Heart left ventricle (tissue), 16 donors: Measurements from ENCODE around the gene ERBB4. TPM values are rescaled to one million over a fixed set of nuclear protein-coding genes. Genes with fewer than 3 reads are reported as not detected.

Source experiments
- ATAC-seq, 4 donors: fragments of 200-7000 bp; cut with Tn5 transposase; one replicate each; pipeline ENCODE4 v1.9.1; 2020 to 2022; ENCODE audit warnings: moderate library complexity in 4 of 4, mild to moderate bottlenecking in 3 of 4, moderate number of reproducible peaks in 1 of 4
- DNase-seq, 5 donors: peaks; one replicate each; pipeline ENCODE4 v3.0.0-alpha.2; 2020
- H3K27ac ChIP-seq, 12 donors: fragments of 200-600 bp; sonication (generic) in 4 of 12; one replicate each; pipeline versions ENCODE4 v1.5.0 to v1.8.0; 2016 to 2022; ENCODE audit warnings: mild to moderate bottlenecking in 2 of 12
- H3K27me3 ChIP-seq, 9 donors: fragments of 200-600 bp; sonication (generic) in 2 of 9; one replicate each; pipeline versions ENCODE4 v1.5.1 to v1.8.0; 2016 to 2022; ENCODE audit warnings: mild to moderate bottlenecking in 3 of 9
- H3K36me3 ChIP-seq, 9 donors: fragments of 200-600 bp; sonication (generic) in 2 of 9; one replicate each; pipeline versions ENCODE4 v1.5.0 to v1.8.0; 2018 to 2022; ENCODE audit warnings: mild to moderate bottlenecking in 2 of 9
- H3K4me1 ChIP-seq, 12 donors: fragments of 200-600 bp; sonication (generic) in 4 of 12; one replicate each; pipeline versions ENCODE4 v1.5.0 to v1.8.0; 2016 to 2022; ENCODE audit warnings: mild to moderate bottlenecking in 3 of 12
- H3K4me3 ChIP-seq, 12 donors: fragments of 200-600 bp; sonication (generic) in 4 of 12; one replicate each; pipeline versions ENCODE4 v1.5.0 to v1.8.0; 2017 to 2022; ENCODE audit warnings: mild to moderate bottlenecking in 9 of 12, moderate library complexity in 4 of 12
- H3K9me3 ChIP-seq, 12 donors: fragments of 200-600 bp; sonication (generic) in 4 of 12; one replicate each; pipeline versions ENCODE4 v1.5.0 to v1.8.0; 2016 to 2022; ENCODE audit warnings: mild to moderate bottlenecking in 1 of 12
- CTCF ChIP-seq, 12 donors: fragments of 200-600 bp; sonication (generic) in 4 of 12; IDR thresholded peaks; one replicate each; pipeline versions ENCODE4 v1.5.0 to v1.8.0; 2018 to 2022; ENCODE audit warnings: antibody characterized with exemption in 12 of 12, mild to moderate bottlenecking in 5 of 12
- POLR2A ChIP-seq, 2 donors: fragments of 450-650 bp; IDR thresholded peaks; one replicate each; pipeline ENCODE4 v1.6.1; 2017; ENCODE audit warnings: antibody characterized with exemption in 2 of 2, mild to moderate bottlenecking in 2 of 2, moderate library complexity in 2 of 2
- WGBS, 4 donors: extraction: QIAGEN DNeasy Blood & Tissue Kit in 2 of 4; methylation state at CpG; one replicate each; pipeline versions ENCODE4 v1.1.5 to v1.1.7; 2013 to 2018; 5-methylcytosine and 5-hydroxymethylcytosine counted together
- intact Hi-C, 10 donors: fragments of 100-400 bp; cut with DNase I; formaldehyde crosslinking; loops; one replicate each; pipeline versions ENCODE4 v1.11.1 to v1.14.2; 2022
- polyA plus RNA-seq, 2 donors: library from polyadenylated mRNA; stranded (reverse); fragments of 200-250 nt; gene quantifications; one replicate each; pipeline ENCODE4 v1.2.3, GENCODE V29; 2013
- total RNA-seq, 9 donors: library from RNA; depleted of rRNA in 2 of 9; stranded (reverse); fragments of >200 nt in 2 of 9; fragmentation: NEBNext Ultra II Directional in 3 of 9; extraction: Animal tissue kit (Norgen Biotek cat#: 25700) in 3 of 9; gene quantifications; one replicate each; pipeline versions ENCODE4 v1.1.0 to v1.2.4, GENCODE V29; 2016 to 2023
- donor health status: ischemic (EF 13 %, LVEDD 7.1; RV severe dilation, severe dysfunction).
- donor health status: healthy with polysubstance abuse.
- donor health status: DM: no; HTN: yes; CAD: no.
- donor health status: DM: no; HTN: no; CAD: no.
- donor health status: ischemic (EF 25% LVEDD 6.9; RV normal size, moderate dysfunction).
- donor health status: ischemic (EF 25% LVEDD 5.7; RV mildly dilated, moderate dysfunction).
- donor health status: healthy.
- donor health status: DM: yes; HTN: yes; CAD: no.
- donor health status: ischemic (EF 35%, LVEDD 5.7; RV mildly dilated, moderate dysfunction).
- donor health status: nonischemic (EF 11% LVEDD 7.7; RV severe dilation, severe dysfunction).
- donor health status: DM: yes; HTN: yes; CAD: no.
- donor health status: PGD.
- donor health status: ischemic (EF 29% LVEDD 5.4; RV normal size, mild dysfunction).
- donor health status: nonischemic (EF 23%, LVEDD 6.1; RV moderate dilation, normal function).

The ERBB4 gene
- total and polyA plus RNA-seq, 11 donors = 1.3 to 29.5 (median 11.7) TPM

GRCh38 chr2:212264187-212264586 is 274.4 kb downstream of the ERBB4 start:
- ATAC-seq = peak in 3 of 4 donors; percentile 53 to 86 (median 77)
- H3K27me3 ChIP-seq = no peaks in the 10 kb centered on the region
- no peaks in the 10 kb centered on the region for H3K4me1 ChIP-seq
- H3K4me3 ChIP-seq = no peak overlapping the region
- intact Hi-C loops = no loop called here
- H3K9me3 ChIP-seq = no peaks in the 10 kb centered on the region
- H3K36me3 ChIP-seq = no peaks in the 10 kb centered on the region
- no peak for DNase-seq
- 91 to 95% (median 94%) methylated on average over 3 of the region's 3 CpGs for WGBS, 4 donors
- H3K27ac ChIP-seq = no peak overlapping the region
- TF ChIP-seq CTCF (IDR thresholded peaks at IDR 0.05) (no peak), POLR2A (IDR thresholded peaks at IDR 0.05) (no peak)

- no peak for TF ChIP-seq CTCF (IDR thresholded peaks at IDR 0.05)
- no peak for TF ChIP-seq POLR2A (IDR thresholded peaks at IDR 0.05)
- no peak for DNase-seq
- Histone ChIP-seq H3K27ac (no peak overlapping the region), H3K9me3 (no peaks in the 10 kb centered on the region), H3K4me3 (no peak overlapping the region), H3K27me3 (no peaks in the 10 kb centered on the region), H3K36me3 (no peaks in the 10 kb centered on the region), H3K4me1 (no peaks in the 10 kb centered on the region)
- intact Hi-C loops = no loop called here
- 86 to 93% (median 90%) methylated on average over 2 of the region's 2 CpGs for WGBS, 4 donors
- no peak for ATAC-seq
These were observed 279.4 kb downstream of the ERBB4 start for GRCh38 chr2:212259226-212259625.

GRCh38 chr2:212254339-212254738 is 284.3 kb downstream of the ERBB4 start:
- no peaks in the 10 kb centered on the region for H3K36me3 ChIP-seq
- DNase-seq (no peak), ATAC-seq (no peak)
- no peak overlapping the region for H3K4me3 ChIP-seq
- H3K27ac ChIP-seq = no peak overlapping the region
- intact Hi-C loops = no loop called here
- no peaks in the 10 kb centered on the region for H3K27me3 ChIP-seq
- TF ChIP-seq CTCF (IDR thresholded peaks at IDR 0.05) (no peak), POLR2A (IDR thresholded peaks at IDR 0.05) (no peak)
- H3K4me1 ChIP-seq = no peaks in the 10 kb centered on the region
- H3K9me3 ChIP-seq = no peaks in the 10 kb centered on the region
- WGBS, 4 donors = 57 to 80% (median 60%) methylated on average over 5 of the region's 5 CpGs

DNA sequence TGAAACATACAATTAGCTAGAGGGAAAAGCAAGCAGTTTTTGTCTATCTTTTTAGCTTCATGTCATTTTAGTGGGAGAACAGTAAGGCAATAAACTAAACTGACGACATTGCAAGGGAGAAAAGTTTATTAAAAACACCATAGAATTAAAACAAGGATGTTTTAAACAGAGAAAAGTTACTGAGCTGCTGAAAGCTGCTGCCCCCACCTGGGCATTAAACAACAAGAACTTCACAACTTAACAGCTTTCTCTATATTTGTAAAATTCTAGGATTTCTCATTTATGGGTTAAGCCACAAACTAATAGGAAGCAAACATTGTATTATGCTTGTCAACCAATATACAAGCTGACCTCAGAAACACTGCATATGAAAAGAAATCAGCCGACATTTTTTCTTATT is 289.2 kb downstream of the ERBB4 start:
- Histone ChIP-seq H3K9me3 (no peaks in the 10 kb centered on the region), H3K4me3 (no peak overlapping the region), H3K4me1 (no peaks in the 10 kb centered on the region), H3K27me3 (no peaks in the 10 kb centered on the region), H3K27ac (no peak overlapping the region), H3K36me3 (no peaks in the 10 kb centered on the region)
- ATAC-seq (no peak), DNase-seq (no peak)
- WGBS, 4 donors = 47 to 68% (median 63%) methylated on average over 2 of the region's 2 CpGs
- intact Hi-C loops = no loop called here
- TF ChIP-seq CTCF (IDR thresholded peaks at IDR 0.05) (peak in 4 of 12 donors; percentile 11 to 20 (median 16)), POLR2A (IDR thresholded peaks at IDR 0.05) (no peak)
